Psoas muscle (tissue), 8 donors: Measurements from ENCODE around the gene TNFSF13. TPM values are rescaled to one million over a fixed set of nuclear protein-coding genes. Genes with fewer than 3 reads are reported as not detected.
A peak's percentile ranks its signal among the peaks of the same experiment; 100 is the strongest.

Experiments
- ATAC-seq, 4 donors: fragments of 200-7000 bp; cut with Tn5 transposase; one replicate each; pipeline ENCODE4 v1.9.1; 2020; ENCODE audit warnings: moderate library complexity in 3 of 4, mild to moderate bottlenecking in 2 of 4
- DNase-seq, 2 donors: peaks; one replicate each; pipeline ENCODE4 v3.0.0-alpha.2; 2020
- H3K27ac ChIP-seq: fragments of 200-600 bp; one replicate; pipeline ENCODE4 v1.8.0; 2022
- H3K27me3 ChIP-seq, 3 donors: fragments of 200-600 bp in 1 of 3; one replicate each; pipeline versions ENCODE4 v1.6.1 to v1.8.0; 2013 to 2022; ENCODE audit warnings: low read length in 2 of 3, mild to moderate bottlenecking in 2 of 3, moderate library complexity in 1 of 3; ENCODE audit not compliant: insufficient read depth in 3 of 3
- H3K36me3 ChIP-seq, 2 donors: fragments of 200-600 bp in 1 of 2; one replicate each; pipeline versions ENCODE4 v1.6.1 to v1.8.0; 2013 to 2022; ENCODE audit warnings: low read depth in 1 of 2, mild to moderate bottlenecking in 1 of 2, moderate library complexity in 1 of 2; ENCODE audit not compliant: insufficient read depth in 1 of 2
- H3K4me1 ChIP-seq: fragments of 200-600 bp; one replicate; pipeline ENCODE4 v1.8.0; 2022
- H3K4me3 ChIP-seq: fragments of 200-600 bp; one replicate; pipeline ENCODE4 v1.8.0; 2022; ENCODE audit warnings: mild to moderate bottlenecking
- H3K9me3 ChIP-seq: fragments of 200-600 bp; one replicate; pipeline ENCODE4 v1.8.0; 2022
- WGBS, 3 donors: extraction: QIAGEN DNeasy Blood & Tissue Kit; methylation state at CpG; one replicate each; pipeline versions ENCODE4 v1.1.6 to v1.1.7; 2013; 5-methylcytosine and 5-hydroxymethylcytosine counted together
- intact Hi-C, 2 donors: fragments of 100-400 bp; cut with DNase I; formaldehyde crosslinking; loops; one replicate each; pipeline versions ENCODE4 v1.11.0 to v1.14.2; 2022
- polyA plus RNA-seq, 3 donors: library from polyadenylated mRNA; stranded (reverse); fragments of 200-250 nt; gene quantifications; one replicate each; pipeline ENCODE4 v1.2.3, GENCODE V29; 2013
- total RNA-seq, 4 donors: library from RNA; stranded (reverse); fragmentation: NEBNext Ultra II Directional in 2 of 4; extraction: Animal tissue kit (Norgen Biotek cat#: 25700) in 2 of 4; gene quantifications; one replicate each; pipeline versions ENCODE4 v1.2.1 to v1.2.4, GENCODE V29; 2021 to 2023
- TF ChIP-seq, protein P1 (sequence below): fragments of 200-600 bp; IDR thresholded peaks from one replicate; pipeline ENCODE4 v1.8.0; 2022; ENCODE audit warnings: antibody characterized with exemption
- donor health status: healthy with polysubstance abuse.
- donor health status: DM: no; HTN: no; CAD: no; lungs with moderate emphysema.
- donor health status: Bipolar disorder and iron deficiency.
- donor health status: healthy.
- donor health status: DM: yes; HTN: yes; CAD: no.
- donor health status: DM: no; HTN: no; CAD: no.
- donor health status: DM: no; HTN: no; CAD: no.
- donor health status: DM: yes; HTN: yes; CAD: no.

The TNFSF13 gene
- total and polyA plus RNA-seq, 7 donors: 2.8 to 5.4 (median 4.0) TPM

DNA sequence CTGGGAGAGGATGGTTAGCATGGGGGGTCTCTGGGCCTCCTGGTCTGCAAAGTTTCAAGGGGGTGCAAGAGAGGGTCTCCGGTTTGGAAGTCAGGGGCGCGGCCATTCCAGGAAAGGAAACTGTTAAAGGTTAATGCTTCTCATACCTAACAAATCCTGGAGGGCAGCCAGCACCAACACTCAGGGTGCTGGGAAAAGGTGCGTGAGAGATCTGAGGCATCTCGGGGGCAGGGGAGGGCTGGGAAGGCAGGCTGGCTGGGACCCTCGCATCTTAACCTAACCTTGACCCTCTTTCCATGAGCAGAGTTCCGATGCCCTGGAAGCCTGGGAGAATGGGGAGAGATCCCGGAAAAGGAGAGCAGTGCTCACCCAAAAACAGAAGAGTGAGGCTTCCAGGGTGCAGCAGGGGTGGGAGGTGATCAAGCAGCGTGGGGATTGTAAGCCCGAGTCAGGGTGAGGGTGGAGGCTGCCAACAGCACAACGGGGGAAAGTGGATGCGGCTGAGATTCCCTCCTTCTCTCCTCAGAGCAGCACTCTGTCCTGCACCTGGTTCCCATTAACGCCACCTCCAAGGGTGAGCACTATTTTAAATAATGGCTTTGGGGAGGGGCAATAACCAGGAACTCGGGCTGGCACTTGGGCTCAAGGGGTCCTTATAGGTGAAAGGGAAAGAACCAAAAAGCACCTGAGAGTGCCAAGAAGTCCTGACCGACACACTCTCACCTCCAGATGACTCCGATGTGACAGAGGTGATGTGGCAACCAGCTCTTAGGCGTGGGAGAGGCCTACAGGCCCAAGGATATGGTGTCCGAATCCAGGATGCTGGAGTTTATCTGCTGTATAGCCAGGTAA is 996 bp downstream of the TNFSF13 start:
- intact Hi-C loops: loop anchor here (2.0 to 10.0 kb wide), 7 partner anchors 45 to 315 kb away; partner anchors contain the start of genes FGF11 (in 2 of the 2), GABARAP (in 1 of the 2), KCTD11 (in 1 of the 2) and TMEM102 (in 1 of the 2)
- no peak for DNase-seq
- ATAC-seq: no peak
- Histone ChIP-seq H3K27ac (peak overlapping the region; percentile 94), H3K4me3 (peak overlapping the region; percentile 96), H3K27me3 (no peaks in the 10 kb centered on the region), H3K4me1 (peaks cover 45% of the 10 kb centered on the region), H3K36me3 (peaks cover 0 to 17% of the 10 kb centered on the region in 2 donors), H3K9me3 (no peaks in the 10 kb centered on the region)
- WGBS, 3 donors: 82 to 85% (median 82%) methylated on average over 18 of the region's 18 CpGs
- TF ChIP-seq, protein P1, sequence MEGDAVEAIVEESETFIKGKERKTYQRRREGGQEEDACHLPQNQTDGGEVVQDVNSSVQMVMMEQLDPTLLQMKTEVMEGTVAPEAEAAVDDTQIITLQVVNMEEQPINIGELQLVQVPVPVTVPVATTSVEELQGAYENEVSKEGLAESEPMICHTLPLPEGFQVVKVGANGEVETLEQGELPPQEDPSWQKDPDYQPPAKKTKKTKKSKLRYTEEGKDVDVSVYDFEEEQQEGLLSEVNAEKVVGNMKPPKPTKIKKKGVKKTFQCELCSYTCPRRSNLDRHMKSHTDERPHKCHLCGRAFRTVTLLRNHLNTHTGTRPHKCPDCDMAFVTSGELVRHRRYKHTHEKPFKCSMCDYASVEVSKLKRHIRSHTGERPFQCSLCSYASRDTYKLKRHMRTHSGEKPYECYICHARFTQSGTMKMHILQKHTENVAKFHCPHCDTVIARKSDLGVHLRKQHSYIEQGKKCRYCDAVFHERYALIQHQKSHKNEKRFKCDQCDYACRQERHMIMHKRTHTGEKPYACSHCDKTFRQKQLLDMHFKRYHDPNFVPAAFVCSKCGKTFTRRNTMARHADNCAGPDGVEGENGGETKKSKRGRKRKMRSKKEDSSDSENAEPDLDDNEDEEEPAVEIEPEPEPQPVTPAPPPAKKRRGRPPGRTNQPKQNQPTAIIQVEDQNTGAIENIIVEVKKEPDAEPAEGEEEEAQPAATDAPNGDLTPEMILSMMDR: no peak

DNA sequence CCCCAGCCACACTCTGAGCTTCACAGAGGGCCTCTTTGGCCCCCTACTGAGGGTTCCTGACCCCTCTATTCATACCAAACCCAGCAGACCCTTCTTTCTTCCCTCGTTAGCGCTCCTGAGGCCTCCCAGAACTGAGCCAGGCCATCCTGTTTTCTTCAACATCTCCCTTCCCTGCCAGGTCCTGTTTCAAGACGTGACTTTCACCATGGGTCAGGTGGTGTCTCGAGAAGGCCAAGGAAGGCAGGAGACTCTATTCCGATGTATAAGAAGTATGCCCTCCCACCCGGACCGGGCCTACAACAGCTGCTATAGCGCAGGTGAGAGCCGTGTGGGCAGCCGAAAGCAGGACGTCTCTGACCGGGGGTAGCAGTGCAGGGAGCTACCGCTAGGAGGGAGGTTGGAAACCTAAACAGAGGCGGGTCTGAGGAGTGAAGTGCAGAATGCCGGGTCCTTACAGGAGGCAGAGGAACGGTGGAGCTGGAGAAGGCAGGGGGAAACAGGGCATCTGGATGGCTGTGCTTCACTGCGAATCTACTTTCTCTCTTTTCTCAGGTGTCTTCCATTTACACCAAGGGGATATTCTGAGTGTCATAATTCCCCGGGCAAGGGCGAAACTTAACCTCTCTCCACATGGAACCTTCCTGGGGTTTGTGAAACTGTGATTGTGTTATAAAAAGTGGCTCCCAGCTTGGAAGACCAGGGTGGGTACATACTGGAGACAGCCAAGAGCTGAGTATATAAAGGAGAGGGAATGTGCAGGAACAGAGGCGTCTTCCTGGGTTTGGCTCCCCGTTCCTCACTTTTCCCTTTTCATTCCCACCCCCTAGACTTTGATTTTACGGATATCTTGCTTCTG is 1.9 kb downstream of the TNFSF13 start:
- Histone ChIP-seq H3K4me3 (peak overlapping the region; percentile 96), H3K9me3 (no peaks in the 10 kb centered on the region), H3K27me3 (no peaks in the 10 kb centered on the region), H3K36me3 (peaks cover 3 to 25% of the 10 kb centered on the region in 2 donors), H3K27ac (peak overlapping the region; percentile 94), H3K4me1 (peaks cover 45% of the 10 kb centered on the region)
- 27 to 30% (median 28%) methylated on average over 20 to 22 of the region's 22 CpGs for WGBS, 3 donors
- intact Hi-C loops: loop anchor here (2.0 to 10.0 kb wide), 6 partner anchors 46 to 316 kb away; partner anchors contain the start of genes FGF11 (in 2 of the 2), GABARAP (in 1 of the 2), KCTD11 (in 1 of the 2) and TMEM102 (in 1 of the 2)
- peak; percentile 64 to 70 for DNase-seq
- ATAC-seq: peak; percentile 53 to 63 (median 56)
- TF ChIP-seq, protein P1: peak; percentile 57

DNA sequence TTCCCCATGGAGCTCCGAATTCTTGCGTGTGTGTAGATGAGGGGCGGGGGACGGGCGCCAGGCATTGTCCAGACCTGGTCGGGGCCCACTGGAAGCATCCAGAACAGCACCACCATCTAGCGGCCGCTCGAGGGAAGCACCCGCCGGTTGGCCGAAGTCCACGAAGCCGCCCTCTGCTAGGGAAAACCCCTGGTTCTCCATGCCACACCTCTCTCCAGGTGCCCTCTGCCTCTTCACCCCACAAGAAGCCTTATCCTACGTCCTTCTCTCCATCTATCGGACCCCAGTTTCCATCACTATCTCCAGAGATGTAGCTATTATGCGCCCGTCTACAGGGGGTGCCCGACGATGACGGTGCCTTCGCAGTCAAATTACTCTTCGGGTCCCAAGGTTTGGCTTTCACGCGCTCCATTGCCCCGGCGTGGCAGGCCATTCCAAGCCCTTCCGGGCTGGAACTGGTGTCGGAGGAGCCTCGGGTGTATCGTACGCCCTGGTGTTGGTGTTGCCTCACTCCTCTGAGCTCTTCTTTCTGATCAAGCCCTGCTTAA is 2.6 kb downstream of the TNFSF13 start:
- H3K4me1 ChIP-seq: peaks cover 45% of the 10 kb centered on the region
- TF ChIP-seq, protein P1: peak; percentile 86

DNA sequence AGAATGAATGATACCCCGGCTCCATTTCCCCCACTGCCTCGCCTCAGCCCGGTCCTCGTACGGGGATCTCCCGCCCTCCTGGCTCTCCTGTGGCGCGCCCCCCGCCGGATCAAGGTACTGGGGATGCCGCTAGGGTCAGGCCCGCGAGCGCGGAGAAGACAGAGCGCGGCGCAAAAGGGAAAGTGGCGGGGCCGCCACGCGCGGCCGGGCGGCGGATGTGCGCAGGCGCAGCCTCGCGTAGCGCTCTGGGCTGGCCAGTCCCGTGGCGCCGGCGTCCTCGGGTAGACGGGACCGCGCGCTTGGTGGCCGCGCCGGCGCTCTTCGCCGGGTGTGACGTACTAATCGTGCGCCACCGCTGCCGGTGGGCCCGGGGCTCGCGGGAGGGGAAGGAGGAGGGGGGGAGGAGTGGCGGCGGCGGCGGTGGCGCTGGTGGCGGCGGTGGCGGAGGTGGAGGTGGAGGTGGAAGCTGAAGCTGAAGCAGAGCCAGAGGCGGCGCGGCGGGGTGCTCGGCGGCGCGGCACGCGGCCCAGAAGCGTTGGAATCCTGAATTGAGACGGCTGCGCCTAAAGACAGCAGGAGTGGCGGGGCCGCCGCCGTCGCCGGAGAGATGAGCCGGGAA is 3.1 kb downstream of the TNFSF13 start, which contains the start of gene SENP3:
TSS of gene SENP3 (plus strand) at position 331 of the 619 bp plus-strand sequence. CDS start 1,158 bp downstream, outside the sequence.
- H3K27me3 ChIP-seq: no peaks in the 10 kb centered on the region
- no peaks in the 10 kb centered on the region for H3K9me3 ChIP-seq
- peak within 1 kb of the TSS; percentile 94 for H3K27ac ChIP-seq
- peak; percentile 94 to 96 for DNase-seq
- peaks cover 6 to 38% of the 10 kb centered on the region in 2 donors for H3K36me3 ChIP-seq
- intact Hi-C loops: loop anchor here (2.0 to 10.0 kb wide), 6 partner anchors 47 to 317 kb away; partner anchors contain the start of genes FGF11 (in 2 of the 2), GABARAP (in 1 of the 2), KCTD11 (in 1 of the 2) and TMEM102 (in 1 of the 2)
- ATAC-seq: peak; percentile 89 to 92 (median 90)
- H3K4me1 ChIP-seq: peaks cover 45% of the 10 kb centered on the region
- WGBS, 3 donors: 0% methylated on average over 33 to 81 of the region's 82 CpGs
- TF ChIP-seq, protein P1: no peak
- peak within 1 kb of the TSS; percentile 96 for H3K4me3 ChIP-seq

More for the DNA sequence above, 2.6 kb downstream of the TNFSF13 start:
- peak; percentile 92 to 96 for DNase-seq
- no peaks in the 10 kb centered on the region for H3K9me3 ChIP-seq
- H3K27ac ChIP-seq: peak overlapping the region; percentile 94
- H3K4me3 ChIP-seq: peak overlapping the region; percentile 96
- H3K36me3 ChIP-seq: peaks cover 6 to 32% of the 10 kb centered on the region in 2 donors
- intact Hi-C loops: loop anchor here (2.0 to 10.0 kb wide), 6 partner anchors 46 to 316 kb away; partner anchors contain the start of genes FGF11 (in 2 of the 2), GABARAP (in 1 of the 2), KCTD11 (in 1 of the 2) and TMEM102 (in 1 of the 2)
- H3K27me3 ChIP-seq: no peaks in the 10 kb centered on the region
- ATAC-seq: peak; percentile 82 to 88 (median 84)
- WGBS, 3 donors: 1% methylated on average over 32 of the region's 32 CpGs
